Measurements from ENCODE around the gene FBRS.
"Not testable (repeated sequence)": the region's sequence is repeated elsewhere in the genome, so short reads cannot be mapped to it uniquely, and the experiment has no call there.

The FBRS gene

DNA sequence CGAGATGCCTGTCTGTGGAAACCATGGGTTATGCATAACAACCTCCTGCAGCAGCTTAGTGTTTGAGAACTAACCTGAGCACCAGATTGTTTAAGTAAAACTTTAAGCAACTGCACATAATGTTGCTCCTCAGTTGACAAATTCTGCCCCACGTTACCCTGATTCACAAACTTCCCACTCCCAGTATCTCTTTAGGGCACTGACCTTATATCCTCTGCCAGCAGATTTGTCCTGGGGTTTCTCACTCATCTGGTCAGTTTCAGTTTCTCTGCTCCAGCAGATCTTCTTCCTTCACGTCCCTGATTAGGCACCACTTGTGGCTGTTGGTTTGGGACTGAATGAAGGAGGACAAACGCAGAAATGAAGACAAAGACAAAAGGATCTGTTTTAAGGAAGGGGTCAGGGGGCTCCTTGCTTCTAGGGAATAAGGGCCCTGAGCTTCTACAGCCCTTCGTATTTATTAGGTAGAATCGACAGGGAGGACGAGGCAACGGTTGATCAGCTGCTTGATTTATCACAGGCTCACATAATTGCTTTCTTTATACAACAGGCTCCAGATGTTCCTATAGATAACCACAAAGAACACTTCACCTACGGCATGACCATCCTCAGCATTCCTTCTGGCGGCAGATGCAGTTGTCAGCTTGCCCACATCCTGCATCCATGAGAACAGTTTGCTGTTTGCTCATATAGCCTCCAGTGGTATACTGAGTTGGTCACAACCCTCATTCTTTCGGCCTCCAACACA, 34.5 kb upstream of the FBRS start:
- Histone ChIP-seq H3K4me3 (ENCODE audit: low read depth, low read length) (no peak overlapping the region), H3K9ac (ENCODE audit: low read length) (no peak overlapping the region), H3K4me1 (ENCODE audit: control insufficient read depth, insufficient read depth, low read length) (no peaks in the 10 kb centered on the region), H3K27ac (ENCODE audit: low read depth, low read length) (no peak overlapping the region), H3K9me3 (ENCODE audit: control insufficient read depth, insufficient read depth, low read depth, low read length) (peaks cover 3% of the 10 kb centered on the region; the same call in 1 of the 2 replicates), H3K36me3 (ENCODE audit: control insufficient read depth, insufficient read depth, low read length) (no peaks in the 10 kb centered on the region), H3K27me3 (ENCODE audit: control insufficient read depth, insufficient read depth, low read length) (peaks cover 13% of the 10 kb centered on the region; the same call in 1 of the 2 replicates)

DNA sequence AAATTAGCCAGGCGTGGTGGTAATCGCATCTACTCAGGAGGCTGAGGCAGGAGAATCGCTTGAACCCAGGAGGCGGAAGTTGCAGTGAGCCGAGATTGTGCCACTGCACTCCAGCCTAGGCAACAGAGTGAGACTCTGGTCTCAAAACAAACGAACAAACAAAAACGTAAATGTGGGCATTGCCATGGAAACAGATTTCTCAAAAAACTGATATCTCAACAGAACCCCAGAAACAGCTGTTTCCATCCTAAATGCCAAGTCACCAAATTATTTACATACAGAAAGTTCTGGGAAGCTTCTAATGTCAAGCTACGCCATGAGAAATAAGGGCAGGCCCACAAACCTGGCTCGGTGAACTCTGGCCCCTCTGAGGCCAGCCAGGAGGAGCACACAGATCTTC, 32.0 kb upstream of the FBRS start:
- H3K4me1 ChIP-seq (ENCODE audit: control insufficient read depth, insufficient read depth, low read length): no peaks in the 10 kb centered on the region
- H3K27ac ChIP-seq (ENCODE audit: low read depth, low read length): no peak overlapping the region
- H3K27me3 ChIP-seq (ENCODE audit: control insufficient read depth, insufficient read depth, low read length): peaks cover 7% of the 10 kb centered on the region; the same call in 1 of the 2 replicates

DNA sequence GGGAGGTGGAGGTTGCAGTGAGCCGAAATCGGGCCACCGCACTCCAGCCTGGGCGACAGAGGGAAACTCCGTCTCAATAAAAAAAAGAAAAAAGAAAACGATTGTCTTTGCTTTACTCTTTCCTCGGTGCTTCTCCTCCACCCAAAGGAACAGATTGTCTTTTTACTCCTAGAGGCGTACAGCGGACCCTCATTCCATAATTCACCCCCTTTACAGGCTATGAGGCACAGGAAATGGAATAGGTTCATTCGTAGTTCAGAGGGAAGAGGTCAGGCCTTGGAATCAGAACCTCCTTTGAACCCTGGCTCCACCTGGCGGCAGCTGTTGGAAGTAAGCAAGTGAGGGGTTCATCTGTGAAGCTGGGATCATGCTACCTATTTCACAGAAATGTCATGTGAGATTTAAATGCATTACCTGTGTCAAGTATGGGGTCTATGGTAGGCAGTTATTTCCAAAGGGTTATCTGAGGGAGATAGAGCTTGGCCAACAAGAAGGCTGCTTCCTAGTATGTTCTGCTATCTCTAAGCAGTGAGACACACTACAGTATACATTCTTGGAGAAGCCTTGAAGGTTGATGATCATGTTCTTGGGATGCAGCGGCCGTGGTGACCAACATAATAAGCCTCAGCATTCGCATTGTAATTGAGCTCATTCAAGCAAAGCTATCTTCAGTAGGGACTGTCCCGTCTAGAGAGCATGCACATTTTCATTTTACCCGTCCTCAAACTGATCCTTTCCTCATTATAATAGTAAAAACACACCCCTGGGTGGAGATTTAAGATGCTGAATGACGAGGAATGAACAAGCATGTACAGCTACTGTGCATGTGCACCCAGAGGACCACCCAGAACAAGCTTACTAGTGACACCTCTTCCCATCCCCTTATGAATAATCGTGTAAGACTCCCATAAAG, 29.3 kb upstream of the FBRS start:
- no peaks in the 10 kb centered on the region for H3K4me1 ChIP-seq (ENCODE audit: control insufficient read depth, insufficient read depth, low read length)
- no peak overlapping the region for H3K27ac ChIP-seq (ENCODE audit: low read depth, low read length)
- no peak overlapping the region for H3K9ac ChIP-seq (ENCODE audit: low read length)
- no peak overlapping the region for H3K4me3 ChIP-seq (ENCODE audit: low read depth, low read length)
- H3K36me3 ChIP-seq (ENCODE audit: control insufficient read depth, insufficient read depth, low read length): no peaks in the 10 kb centered on the region
- 0 out of 2 replicates have a peak, but pooled peaks cover 2% of the 10 kb centered on the region for H3K9me3 ChIP-seq (ENCODE audit: control insufficient read depth, insufficient read depth, low read depth, low read length)
- no peaks in the 10 kb centered on the region for H3K27me3 ChIP-seq (ENCODE audit: control insufficient read depth, insufficient read depth, low read length)

More for the DNA sequence above, 32.0 kb upstream of the FBRS start:
- Histone ChIP-seq H3K36me3 (ENCODE audit: control insufficient read depth, insufficient read depth, low read length) (no peaks in the 10 kb centered on the region), H3K9me3 (ENCODE audit: control insufficient read depth, insufficient read depth, low read depth, low read length) (peaks cover 3% of the 10 kb centered on the region; the same call in 1 of the 2 replicates), H3K9ac (ENCODE audit: low read length) (no peak overlapping the region), H3K4me3 (ENCODE audit: low read depth, low read length) (no peak overlapping the region)

DNA sequence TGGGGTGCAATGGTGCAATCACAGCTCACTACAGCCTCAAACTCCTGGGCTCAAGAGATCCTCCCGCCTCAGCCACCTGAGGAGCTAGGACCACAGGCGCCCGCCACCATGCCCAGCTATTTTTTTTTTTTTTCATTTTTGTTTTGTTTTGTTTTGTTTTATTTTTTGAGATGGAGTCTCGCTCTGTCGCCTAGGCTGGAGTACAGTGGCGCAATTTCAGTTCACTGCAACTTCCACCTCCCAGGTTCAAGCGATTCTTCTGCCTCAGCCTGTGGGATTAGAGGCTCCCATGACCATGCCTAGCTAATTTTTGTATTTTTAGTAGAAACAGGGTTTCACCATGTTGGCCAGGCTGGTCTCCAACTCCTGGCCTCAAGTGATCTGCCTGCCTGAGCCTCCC, 25.8 kb upstream of the FBRS start:
- not testable (repeated sequence) for H3K36me3 ChIP-seq (ENCODE audit: control insufficient read depth, insufficient read depth, low read length); H3K9me3 ChIP-seq (ENCODE audit: control insufficient read depth, insufficient read depth, low read depth, low read length); H3K27me3 ChIP-seq (ENCODE audit: control insufficient read depth, insufficient read depth, low read length); H3K4me1 ChIP-seq (ENCODE audit: control insufficient read depth, insufficient read depth, low read length); H3K9ac ChIP-seq (ENCODE audit: low read length); H3K27ac ChIP-seq (ENCODE audit: low read depth, low read length); H3K4me3 ChIP-seq (ENCODE audit: low read depth, low read length)

DNA sequence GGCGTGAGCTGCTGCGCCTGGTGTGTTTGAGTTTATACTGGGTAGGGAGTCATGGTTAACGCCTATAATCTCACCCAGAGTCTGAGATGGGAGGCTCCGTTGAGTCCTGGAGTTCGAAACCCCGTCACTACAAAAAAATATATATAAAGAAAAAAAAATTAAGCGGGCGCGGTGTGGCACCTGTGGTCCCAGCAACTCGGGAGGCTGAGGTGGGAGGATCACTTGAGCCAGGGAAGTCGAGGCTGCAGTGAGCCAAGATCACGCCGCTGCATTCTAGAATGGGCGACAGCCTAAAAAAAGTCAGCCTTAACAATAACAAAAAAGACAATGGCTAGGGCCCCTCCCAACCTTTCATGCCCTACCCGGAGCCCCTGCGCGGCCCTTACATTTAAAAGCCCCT, 24.7 kb upstream of the FBRS start:
- H3K9me3 ChIP-seq (ENCODE audit: control insufficient read depth, insufficient read depth, low read depth, low read length): no peaks in the 10 kb centered on the region
- peak overlapping the region; percentile 90 for H3K4me3 ChIP-seq (ENCODE audit: low read depth, low read length)
- no peaks in the 10 kb centered on the region for H3K4me1 ChIP-seq (ENCODE audit: control insufficient read depth, insufficient read depth, low read length)
- H3K9ac ChIP-seq (ENCODE audit: low read length): peak overlapping the region; percentile 75
- H3K27ac ChIP-seq (ENCODE audit: low read depth, low read length): peak overlapping the region; percentile 74
- H3K27me3 ChIP-seq (ENCODE audit: control insufficient read depth, insufficient read depth, low read length): no peaks in the 10 kb centered on the region
- H3K36me3 ChIP-seq (ENCODE audit: control insufficient read depth, insufficient read depth, low read length): no peaks in the 10 kb centered on the region

DNA sequence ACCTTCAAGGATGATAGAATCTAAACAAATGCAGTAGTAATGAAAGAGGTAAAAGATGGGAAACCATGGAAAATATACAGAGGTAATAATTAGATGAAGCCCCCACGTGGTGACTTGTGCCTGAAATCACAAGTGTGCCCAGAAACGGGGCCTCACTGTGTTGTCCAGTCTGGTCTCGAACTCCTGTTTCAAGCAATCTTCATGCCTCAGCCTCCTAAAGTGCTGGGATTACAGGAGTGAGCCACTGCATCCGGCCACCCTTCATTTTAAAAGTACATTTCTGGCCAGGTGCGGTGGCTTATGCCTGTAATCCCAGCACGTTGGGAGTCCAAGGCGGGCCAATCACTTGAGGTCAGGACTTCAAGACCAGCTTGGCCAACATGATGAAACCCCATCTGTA, 21.6 kb upstream of the FBRS start:
- Histone ChIP-seq H3K9me3 (ENCODE audit: control insufficient read depth, insufficient read depth, low read depth, low read length) (no peaks in the 10 kb centered on the region), H3K36me3 (ENCODE audit: control insufficient read depth, insufficient read depth, low read length) (no peaks in the 10 kb centered on the region), H3K4me1 (ENCODE audit: control insufficient read depth, insufficient read depth, low read length) (no peaks in the 10 kb centered on the region), H3K4me3 (ENCODE audit: low read depth, low read length) (no peak overlapping the region), H3K9ac (ENCODE audit: low read length) (no peak overlapping the region), H3K27me3 (ENCODE audit: control insufficient read depth, insufficient read depth, low read length) (no peaks in the 10 kb centered on the region; the same call in 1 of the 2 replicates), H3K27ac (ENCODE audit: low read depth, low read length) (no peak overlapping the region)

DNA sequence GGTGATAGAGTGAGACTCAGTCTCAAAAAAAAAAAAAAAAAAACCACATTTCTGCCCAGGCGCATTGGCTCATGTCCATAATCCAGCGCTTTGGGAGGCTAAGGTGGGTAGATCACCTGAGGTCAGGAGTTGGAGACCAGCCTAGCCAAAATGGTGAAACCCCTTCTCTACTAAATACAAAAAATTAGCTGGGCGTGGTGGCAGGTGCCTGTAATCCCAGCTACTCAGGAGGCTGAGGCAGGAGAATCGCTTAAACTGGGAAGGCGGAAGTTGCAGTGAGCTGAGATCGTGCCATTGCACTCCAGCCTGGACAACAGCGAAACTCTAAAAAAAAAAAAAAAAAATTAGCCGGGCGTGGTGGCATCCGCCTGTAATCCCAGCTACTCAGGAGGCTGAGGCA, 21.1 kb upstream of the FBRS start:
- H3K27me3 ChIP-seq (ENCODE audit: control insufficient read depth, insufficient read depth, low read length); H3K4me1 ChIP-seq (ENCODE audit: control insufficient read depth, insufficient read depth, low read length): not testable (repeated sequence)

DNA sequence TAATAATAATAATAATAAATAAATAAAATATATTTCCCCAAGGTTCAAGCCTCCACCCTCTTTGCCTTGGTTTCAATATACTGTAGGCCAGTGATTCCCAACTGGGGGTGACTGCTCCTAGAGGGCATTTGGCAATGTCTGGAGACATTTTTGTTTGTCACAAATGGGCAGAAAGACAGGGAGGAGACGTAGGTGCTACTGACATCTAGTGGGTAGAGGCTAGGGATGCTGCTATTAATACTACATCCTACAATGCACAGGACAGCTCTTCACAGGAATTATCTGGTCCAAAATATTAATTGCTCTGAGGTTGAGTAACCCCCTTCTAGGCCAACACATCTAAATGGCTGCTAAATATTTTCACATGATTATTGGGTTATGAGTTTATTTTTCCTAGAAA, 20.3 kb upstream of the FBRS start:
- H3K4me1 ChIP-seq (ENCODE audit: control insufficient read depth, insufficient read depth, low read length): no peaks in the 10 kb centered on the region
- no peaks in the 10 kb centered on the region for H3K9me3 ChIP-seq (ENCODE audit: control insufficient read depth, insufficient read depth, low read depth, low read length)
- no peak overlapping the region for H3K27ac ChIP-seq (ENCODE audit: low read depth, low read length)
- H3K9ac ChIP-seq (ENCODE audit: low read length): no peak overlapping the region
- H3K27me3 ChIP-seq (ENCODE audit: control insufficient read depth, insufficient read depth, low read length): no peaks in the 10 kb centered on the region; the same call in 1 of the 2 replicates
- no peaks in the 10 kb centered on the region for H3K36me3 ChIP-seq (ENCODE audit: control insufficient read depth, insufficient read depth, low read length)
- H3K4me3 ChIP-seq (ENCODE audit: low read depth, low read length): no peak overlapping the region

More for the DNA sequence above, 21.1 kb upstream of the FBRS start:
- H3K27ac ChIP-seq (ENCODE audit: low read depth, low read length); H3K9ac ChIP-seq (ENCODE audit: low read length); H3K36me3 ChIP-seq (ENCODE audit: control insufficient read depth, insufficient read depth, low read length); H3K9me3 ChIP-seq (ENCODE audit: control insufficient read depth, insufficient read depth, low read depth, low read length); H3K4me3 ChIP-seq (ENCODE audit: low read depth, low read length): not testable (repeated sequence)

DNA sequence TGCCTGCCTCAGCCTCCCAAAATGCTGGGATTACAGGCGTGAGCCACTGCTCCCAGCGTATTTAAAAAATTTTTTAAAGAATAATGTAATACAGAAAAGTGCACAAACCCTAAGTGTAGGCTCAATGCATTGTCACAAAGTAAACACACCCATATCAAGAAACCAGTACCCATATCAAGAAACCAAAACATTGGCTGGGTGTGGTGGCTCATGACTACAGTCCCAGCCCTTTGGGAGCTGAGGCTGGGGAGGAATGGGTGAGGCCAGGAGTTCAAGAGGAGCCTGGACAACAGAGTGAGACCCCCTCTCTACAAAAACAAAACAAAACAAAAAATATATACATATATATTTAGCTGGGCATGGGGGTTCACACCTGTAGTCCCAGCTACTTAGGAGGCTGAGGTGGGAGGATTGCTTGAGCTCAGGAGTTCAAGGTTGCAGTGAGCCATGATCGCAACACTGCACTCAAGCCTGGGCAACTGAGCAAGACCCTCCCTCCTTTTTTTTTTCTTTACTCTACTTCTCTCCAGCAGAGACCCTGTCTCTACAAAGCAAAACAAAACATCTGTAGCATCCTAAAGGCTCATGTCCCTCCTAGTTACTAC, 16.8 kb upstream of the FBRS start:
- no peaks in the 10 kb centered on the region for H3K9me3 ChIP-seq (ENCODE audit: control insufficient read depth, insufficient read depth, low read depth, low read length)

DNA sequence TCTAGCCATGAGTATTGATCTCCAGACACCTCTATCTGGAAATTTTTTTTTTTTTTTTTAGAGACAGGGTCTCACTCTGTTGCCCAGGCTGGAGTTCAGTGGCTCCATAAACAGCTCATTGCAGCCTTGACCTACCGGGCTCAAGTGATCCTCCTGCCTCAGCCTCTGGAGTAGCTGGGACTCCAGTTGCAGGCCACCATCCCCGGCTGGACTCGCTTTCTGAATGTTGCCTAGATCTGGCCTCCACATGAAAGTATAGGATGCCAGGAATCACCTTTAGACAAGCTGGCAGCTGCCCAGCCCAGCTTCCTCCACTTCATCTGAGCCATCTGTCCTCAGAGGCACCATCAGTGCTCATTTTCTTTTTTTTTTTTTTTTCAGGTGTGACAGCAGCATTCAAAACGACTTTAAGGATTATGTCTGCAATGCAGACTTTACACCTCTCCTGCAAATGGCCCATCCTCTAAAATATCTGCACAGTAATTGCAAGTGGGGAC, 13.8 kb upstream of the FBRS start:
- H3K9ac ChIP-seq (ENCODE audit: low read length): no peak overlapping the region
- H3K4me3 ChIP-seq (ENCODE audit: low read depth, low read length): no peak overlapping the region
- H3K27ac ChIP-seq (ENCODE audit: low read depth, low read length): no peak overlapping the region
- peaks cover 8% of the 10 kb centered on the region; the same call in 1 of the 2 replicates for H3K27me3 ChIP-seq (ENCODE audit: control insufficient read depth, insufficient read depth, low read length)
- no peaks in the 10 kb centered on the region for H3K4me1 ChIP-seq (ENCODE audit: control insufficient read depth, insufficient read depth, low read length)
- no peaks in the 10 kb centered on the region for H3K36me3 ChIP-seq (ENCODE audit: control insufficient read depth, insufficient read depth, low read length)
- no peaks in the 10 kb centered on the region for H3K9me3 ChIP-seq (ENCODE audit: control insufficient read depth, insufficient read depth, low read depth, low read length)

More for the DNA sequence above, 16.8 kb upstream of the FBRS start:
- Histone ChIP-seq H3K27me3 (ENCODE audit: control insufficient read depth, insufficient read depth, low read length) (peaks cover 8% of the 10 kb centered on the region; the same call in 1 of the 2 replicates), H3K4me1 (ENCODE audit: control insufficient read depth, insufficient read depth, low read length) (no peaks in the 10 kb centered on the region), H3K4me3 (ENCODE audit: low read depth, low read length) (no peak overlapping the region), H3K9ac (ENCODE audit: low read length) (no peak overlapping the region), H3K27ac (ENCODE audit: low read depth, low read length) (no peak overlapping the region), H3K36me3 (ENCODE audit: control insufficient read depth, insufficient read depth, low read length) (no peaks in the 10 kb centered on the region)

All from HUES6 (cell line).